GM18858 (cell line): ENCODE measurements around the gene PCDHB16.
"Not testable (repeated sequence)": the region's sequence is repeated elsewhere in the genome, so short reads cannot be mapped to it uniquely, and the experiment has no call there.

Experiments
- ATAC-seq: cut with Tn5 transposase; IDR thresholded peaks from one replicate; pipeline ENCODE4 v1.9.1; 2021; ENCODE audit not compliant: unreplicated experiment

Gene PCDHB16

GRCh38 chr5:141225421-141225820 is 43.2 kb downstream of the PCDHB16 start:
- not testable (repeated sequence) for ATAC-seq

- ATAC-seq = no peak
Observed at GRCh38 chr5:141234109-141234667, 52.0 kb downstream of the PCDHB16 start.
